Tibial nerve (tissue), 4 donors: ENCODE measurements around the gene KDM4C. TPM values are rescaled to one million over a fixed set of nuclear protein-coding genes. Genes with fewer than 3 reads are reported as not detected.

Experiments used
- DNase-seq, 2 donors: peaks; one replicate each; pipeline ENCODE4 v3.0.0-alpha.2; 2019; ENCODE audit warnings: low spot score in 2 of 2
- H3K27ac ChIP-seq, 4 donors: fragments of 200-600 bp; sonication (generic) in 3 of 4; one replicate each; pipeline ENCODE4 v1.5.1; 2017 to 2019; ENCODE audit warnings: mild to moderate bottlenecking in 1 of 4
- H3K27me3 ChIP-seq, 2 donors: fragments of 200-600 bp; sonication (generic) in 1 of 2; one replicate each; pipeline versions ENCODE4 v1.5.1 to v1.6.0; 2017 to 2019
- H3K36me3 ChIP-seq, 3 donors: fragments of 200-600 bp; sonication (generic); one replicate each; pipeline ENCODE4 v1.5.1; 2018 to 2019
- H3K4me1 ChIP-seq, 4 donors: fragments of 200-600 bp; sonication (generic) in 3 of 4; one replicate each; pipeline ENCODE4 v1.5.1; 2017 to 2019
- H3K4me3 ChIP-seq, 4 donors: fragments of 200-600 bp; sonication (generic) in 3 of 4; one replicate each; pipeline ENCODE4 v1.5.1; 2017 to 2019; ENCODE audit warnings: mild to moderate bottlenecking in 1 of 4, moderate library complexity in 1 of 4
- H3K9me3 ChIP-seq, 4 donors: fragments of 200-600 bp; sonication (generic) in 3 of 4; one replicate each; pipeline ENCODE4 v1.5.1; 2017 to 2019
- CTCF ChIP-seq, 5 experiments: fragments of 200-600 bp in 3 of 5; fragments of 450-650 bp in 2 of 5; sonication (generic) in 3 of 5; IDR thresholded peaks; one replicate each; pipeline ENCODE4 v1.5.1; 2016 to 2019; ENCODE audit warnings: antibody characterized with exemption in 5 of 5, mild to moderate bottlenecking in 3 of 5, moderate library complexity in 2 of 5
- EP300 ChIP-seq, 2 donors: sonication (generic); formaldehyde crosslinking; IDR thresholded peaks; one replicate each; pipeline ENCODE4 v1.6.1; 2017; ENCODE audit warnings: antibody characterized with exemption in 2 of 2, mild to moderate bottlenecking in 1 of 2
- POLR2A ChIP-seq, 2 donors: fragments of 450-650 bp; IDR thresholded peaks; one replicate each; pipeline ENCODE4 v1.6.1; 2017; ENCODE audit warnings: antibody characterized with exemption in 2 of 2, mild to moderate bottlenecking in 2 of 2, moderate library complexity in 2 of 2
- WGBS, 2 donors: methylation state at CpG; one replicate each; pipeline ENCODE4 v1.1.5; 2018; 5-methylcytosine and 5-hydroxymethylcytosine counted together
- total RNA-seq, 4 donors: library from RNA; depleted of rRNA; stranded (reverse); fragments of >200 nt; gene quantifications; one replicate each; pipeline ENCODE4 v1.1.0, GENCODE V29; 2016

KDM4C gene
- total RNA-seq, 4 donors from 2014 or later: 27.8 to 47.7 (median 38.1) TPM

GRCh38 chr9:6923086-6923485 is 165.3 kb downstream of the KDM4C start:
- H3K4me3 ChIP-seq: no peak overlapping the region
- TF ChIP-seq CTCF (IDR thresholded peaks at IDR 0.05) (no peak), EP300 (IDR thresholded peaks at IDR 0.05) (no peak), POLR2A (IDR thresholded peaks at IDR 0.05) (no peak)
- H3K36me3 ChIP-seq: peaks cover 0 to 9% (median 0%) of the 10 kb centered on the region in 3 donors
- no peak for DNase-seq
- no peak overlapping the region for H3K27ac ChIP-seq
- H3K4me1 ChIP-seq: peaks cover 0 to 8% (median 0%) of the 10 kb centered on the region in 4 donors
- WGBS, 2 donors: 59 to 67% methylated on average over 5 of the region's 5 CpGs
- H3K9me3 ChIP-seq: no peaks in the 10 kb centered on the region
- H3K27me3 ChIP-seq: no peaks in the 10 kb centered on the region

GRCh38 chr9:6924149-6924548 is 166.4 kb downstream of the KDM4C start:
- Histone ChIP-seq H3K4me3 (no peak overlapping the region), H3K9me3 (no peaks in the 10 kb centered on the region), H3K27me3 (no peaks in the 10 kb centered on the region), H3K4me1 (peaks cover 0 to 13% (median 0%) of the 10 kb centered on the region in 4 donors), H3K27ac (no peak overlapping the region), H3K36me3 (peaks cover 0 to 9% (median 0%) of the 10 kb centered on the region in 3 donors)
- WGBS, 2 donors: 91 to 95% methylated on average over 3 of the region's 3 CpGs
- no peak for DNase-seq
- TF ChIP-seq CTCF (IDR thresholded peaks at IDR 0.05) (no peak), POLR2A (IDR thresholded peaks at IDR 0.05) (no peak), EP300 (IDR thresholded peaks at IDR 0.05) (no peak)

GRCh38 chr9:6924988-6925563 is 167.3 kb downstream of the KDM4C start:
- H3K36me3 ChIP-seq: peaks cover 0 to 9% (median 0%) of the 10 kb centered on the region in 3 donors
- no peak for DNase-seq
- H3K27ac ChIP-seq: no peak overlapping the region
- no peaks in the 10 kb centered on the region for H3K27me3 ChIP-seq
- no peak overlapping the region for H3K4me3 ChIP-seq
- no peaks in the 10 kb centered on the region for H3K9me3 ChIP-seq
- 87 to 92% methylated on average over 8 of the region's 8 CpGs for WGBS, 2 donors
- TF ChIP-seq CTCF (IDR thresholded peaks at IDR 0.05): no peak
- TF ChIP-seq EP300 (IDR thresholded peaks at IDR 0.05): no peak
- no peak for TF ChIP-seq POLR2A (IDR thresholded peaks at IDR 0.05)
- H3K4me1 ChIP-seq: peaks cover 0 to 22% (median 0%) of the 10 kb centered on the region in 4 donors

GRCh38 chr9:6925836-6926235 is 168.1 kb downstream of the KDM4C start:
- Histone ChIP-seq H3K4me1 (peaks cover 0 to 25% (median 0%) of the 10 kb centered on the region in 4 donors), H3K9me3 (no peaks in the 10 kb centered on the region), H3K4me3 (no peak overlapping the region), H3K27ac (no peak overlapping the region), H3K36me3 (peaks cover 0 to 9% (median 0%) of the 10 kb centered on the region in 3 donors), H3K27me3 (no peaks in the 10 kb centered on the region)
- 92% methylated on average over 12 of the region's 12 CpGs for WGBS, 2 donors
- DNase-seq: no peak
- TF ChIP-seq POLR2A (IDR thresholded peaks at IDR 0.05): no peak
- TF ChIP-seq CTCF (IDR thresholded peaks at IDR 0.05): no peak
- TF ChIP-seq EP300 (IDR thresholded peaks at IDR 0.05): no peak

- 59 to 67% methylated on average over 4 of the region's 4 CpGs for WGBS, 2 donors
- no peak overlapping the region for H3K4me3 ChIP-seq
- H3K27me3 ChIP-seq: no peaks in the 10 kb centered on the region
- peaks cover 0 to 28% (median 0%) of the 10 kb centered on the region in 4 donors for H3K4me1 ChIP-seq
- H3K27ac ChIP-seq: no peak overlapping the region
- H3K9me3 ChIP-seq: no peaks in the 10 kb centered on the region
- TF ChIP-seq POLR2A (IDR thresholded peaks at IDR 0.05) (no peak), CTCF (IDR thresholded peaks at IDR 0.05) (no peak), EP300 (IDR thresholded peaks at IDR 0.05) (no peak)
- H3K36me3 ChIP-seq: peaks cover 0 to 9% (median 0%) of the 10 kb centered on the region in 3 donors
- DNase-seq: no peak
Measured at GRCh38 chr9:6926436-6926835, 168.7 kb downstream of the KDM4C start.
